Left ventricle myocardium inferior (tissue), 1 donor: ENCODE data around the gene PLA2G4D. TPM values are rescaled to one million over a fixed set of nuclear protein-coding genes. Genes with fewer than 3 reads are reported as not detected.
"Not testable (repeated sequence)": the region's sequence is repeated elsewhere in the genome, so short reads cannot be mapped to it uniquely, and the experiment has no call there.

Experiments
- DNase-seq: peaks from one replicate; pipeline ENCODE4 v3.0.0-alpha.2; 2020
- H3K27ac ChIP-seq: fragments of 200-600 bp; replicated peaks from 2 replicates; pipeline ENCODE4 v1.8.0; 2021
- H3K27me3 ChIP-seq: fragments of 200-600 bp; 2 replicates; pipeline ENCODE4 v1.8.0; 2021; ENCODE audit warnings: low read depth
- H3K36me3 ChIP-seq: fragments of 200-600 bp; 2 replicates; pipeline ENCODE4 v1.8.0; 2021
- H3K4me1 ChIP-seq: fragments of 200-600 bp; 2 replicates; pipeline ENCODE4 v1.8.0; 2021
- H3K4me3 ChIP-seq: fragments of 200-600 bp; 2 replicates; pipeline ENCODE4 v1.8.0; 2021; ENCODE audit warnings: mild to moderate bottlenecking, moderate library complexity
- H3K9me3 ChIP-seq: fragments of 200-600 bp; replicated peaks from 2 replicates; pipeline ENCODE4 v1.8.0; 2021
- CTCF ChIP-seq: fragments of 200-600 bp; IDR thresholded peaks from 2 replicates; pipeline ENCODE4 v1.8.0; 2021; ENCODE audit warnings: antibody characterized with exemption, mild to moderate bottlenecking, borderline replicate concordance
- intact Hi-C: fragments of 100-400 bp; cut with micrococcal nuclease; formaldehyde crosslinking; loops from one replicate; pipeline ENCODE4 v1.11.0; 2022
- total RNA-seq: library from RNA; stranded (reverse); fragmentation: NEBNext Ultra II Directional; extraction: Animal tissue kit (Norgen Biotek cat#: 25700); gene quantifications from one replicate; pipeline ENCODE4 v1.2.1, GENCODE V29; 2021
- donor health status: DM: no; HTN: yes; CAD: no; lungs with severe emphysema.

The PLA2G4D gene
- total RNA-seq, 1 donor from 2014 or later: not detected

DNA sequence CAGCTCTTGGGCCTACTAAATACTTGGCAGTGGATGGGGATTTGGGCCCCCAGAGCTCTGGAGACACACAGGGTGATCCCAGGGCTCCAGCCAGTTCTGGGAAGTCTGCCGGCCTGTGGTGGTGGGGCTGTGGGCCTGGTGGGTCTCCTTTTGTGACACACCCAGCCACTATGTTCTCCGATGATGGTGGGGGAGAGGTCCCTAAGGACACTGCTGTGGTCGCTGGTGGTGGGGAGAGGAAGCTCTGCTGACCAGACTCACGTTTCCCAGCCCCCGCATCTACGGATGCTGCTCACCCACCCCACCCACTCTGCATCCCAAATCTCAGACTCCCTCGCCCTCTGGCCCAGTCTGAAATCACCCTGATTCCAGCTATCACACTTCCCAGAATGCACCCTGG lies 396 bp downstream of the PLA2G4D start:
- no peak for TF ChIP-seq CTCF
- peaks cover 16% of the 10 kb centered on the region for H3K4me1 ChIP-seq
- no peak overlapping the region for H3K4me3 ChIP-seq
- no peaks in the 10 kb centered on the region for H3K36me3 ChIP-seq
- H3K27ac ChIP-seq: no peak overlapping the region
- no peak for DNase-seq
- H3K27me3 ChIP-seq: peaks cover 6% of the 10 kb centered on the region
- H3K9me3 ChIP-seq: no peaks in the 10 kb centered on the region
- intact Hi-C loops: no loop called here

DNA sequence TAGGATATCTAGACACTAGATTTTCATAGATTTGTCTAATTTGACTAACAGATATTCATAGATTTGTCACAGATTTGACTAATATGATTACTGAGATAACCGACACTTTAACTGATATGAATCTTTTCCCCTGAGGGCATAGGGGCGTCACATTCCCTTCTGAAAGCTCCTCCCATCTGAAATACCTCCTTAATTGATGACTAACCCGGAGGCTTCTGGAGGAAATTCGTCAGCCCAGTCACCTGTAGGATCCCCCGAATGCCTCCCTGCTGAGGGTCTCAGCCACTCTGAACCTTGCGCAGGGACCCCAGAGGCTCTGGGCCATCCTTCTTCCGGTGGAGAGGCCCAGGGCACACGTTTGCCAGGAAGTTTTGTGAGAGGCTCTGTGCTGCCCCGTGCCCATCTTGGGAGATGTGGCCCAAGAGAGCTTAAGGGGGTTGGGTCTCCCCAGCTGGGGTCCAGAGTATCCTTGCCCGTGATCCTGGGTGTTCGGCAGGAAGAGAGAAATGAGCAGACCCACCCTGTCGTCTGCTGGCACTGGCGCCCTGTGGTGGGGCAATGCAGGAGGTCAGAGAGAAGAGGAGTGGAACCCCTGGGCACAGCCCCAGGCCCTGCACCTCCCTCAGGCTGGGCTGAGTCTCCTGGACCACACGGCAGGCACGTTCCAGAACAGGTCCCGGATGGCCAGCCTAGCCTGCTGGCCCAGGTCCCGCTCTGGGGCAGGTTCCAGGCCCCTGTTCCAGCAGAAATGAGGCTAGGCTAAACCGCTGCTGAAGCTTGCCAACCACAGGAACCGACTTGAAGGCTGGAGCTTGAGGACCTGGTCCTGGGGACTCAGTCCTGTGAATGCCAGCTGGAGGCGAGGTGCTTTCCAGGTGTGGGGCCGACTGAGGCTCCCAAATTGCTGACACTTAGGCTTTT lies 1.7 kb downstream of the PLA2G4D start:
- H3K36me3 ChIP-seq: no peaks in the 10 kb centered on the region
- H3K27me3 ChIP-seq: peaks cover 13% of the 10 kb centered on the region
- no peak overlapping the region for H3K4me3 ChIP-seq
- H3K27ac ChIP-seq: no peak overlapping the region
- peaks cover 19% of the 10 kb centered on the region for H3K4me1 ChIP-seq
- DNase-seq: peak; percentile 57
- no peak for TF ChIP-seq CTCF
- no peaks in the 10 kb centered on the region for H3K9me3 ChIP-seq
- intact Hi-C loops: no loop called here

- Histone ChIP-seq H3K27me3 (peaks cover 17% of the 10 kb centered on the region), H3K4me1 (peaks cover 19% of the 10 kb centered on the region)
- H3K9me3 ChIP-seq, DNase-seq, H3K4me3 ChIP-seq, H3K36me3 ChIP-seq, intact Hi-C loops, H3K27ac ChIP-seq: not testable (repeated sequence)
Measured at GRCh38 chr15:42091753-42092397, 2.5 kb downstream of the PLA2G4D start.

GRCh38 chr15:42090781-42091180 lies 3.6 kb downstream of the PLA2G4D start:
- Histone ChIP-seq H3K4me1 (peaks cover 19% of the 10 kb centered on the region), H3K4me3 (no peak overlapping the region), H3K36me3 (no peaks in the 10 kb centered on the region), H3K27ac (no peak overlapping the region), H3K27me3 (peaks cover 17% of the 10 kb centered on the region), H3K9me3 (no peaks in the 10 kb centered on the region)
- no peak for TF ChIP-seq CTCF
- DNase-seq: no peak
- intact Hi-C loops: no loop called here

- intact Hi-C loops: no loop called here
- Histone ChIP-seq H3K9me3 (no peaks in the 10 kb centered on the region), H3K4me1 (peaks cover 19% of the 10 kb centered on the region), H3K36me3 (no peaks in the 10 kb centered on the region), H3K27ac (no peak overlapping the region), H3K4me3 (no peak overlapping the region), H3K27me3 (peaks cover 17% of the 10 kb centered on the region)
- no peak for DNase-seq
- no peak for TF ChIP-seq CTCF
Measured at GRCh38 chr15:42090370-42090769, 4.0 kb downstream of the PLA2G4D start.

DNA sequence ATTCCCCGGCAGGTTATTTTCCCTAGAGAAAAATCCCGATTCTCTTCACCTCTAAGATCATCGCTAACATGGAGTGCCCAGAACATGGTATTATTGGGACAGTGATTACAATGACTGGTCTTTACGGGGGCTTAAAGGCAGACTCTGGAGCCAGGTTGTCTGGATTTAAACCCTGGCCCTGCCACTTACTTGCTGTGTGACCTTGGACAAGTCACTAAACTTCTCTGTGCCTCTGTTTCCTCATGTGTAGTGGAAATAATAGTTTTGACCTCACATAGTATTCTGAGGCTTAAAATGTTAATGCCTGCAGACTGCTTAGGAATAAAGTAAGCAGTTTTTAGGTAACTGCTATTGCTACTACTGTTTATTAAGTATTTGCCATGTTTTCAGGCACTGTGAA lies 4.4 kb downstream of the PLA2G4D start:
- peaks cover 21% of the 10 kb centered on the region for H3K27me3 ChIP-seq
- TF ChIP-seq CTCF: no peak
- intact Hi-C loops: no loop called here
- H3K4me3 ChIP-seq: no peak overlapping the region
- peaks cover 19% of the 10 kb centered on the region for H3K4me1 ChIP-seq
- no peak for DNase-seq
- no peaks in the 10 kb centered on the region for H3K36me3 ChIP-seq
- H3K9me3 ChIP-seq: no peaks in the 10 kb centered on the region
- no peak overlapping the region for H3K27ac ChIP-seq
